NCI-H748 treated with DMSO at 0.1 percent for 48 hours (cell line): Measurements from ENCODE around the gene RPL23.

Experiments used
- DNase-seq: peaks from one replicate; lab custom pipeline; 2025; lab: John Stamatoyannopoulos, UW

RPL23 gene

GRCh38 chr17:38883592-38884526, 30.3 kb upstream of the RPL23 start:
- DNase-seq = no peak

- no peak for DNase-seq
Measured at GRCh38 chr17:38882870-38883269, 29.3 kb upstream of the RPL23 start.

GRCh38 chr17:38881600-38882191, 28.2 kb upstream of the RPL23 start:
- DNase-seq = no peak

GRCh38 chr17:38879878-38880665, 26.6 kb upstream of the RPL23 start:
- no peak for DNase-seq

GRCh38 chr17:38877130-38877851, 23.8 kb upstream of the RPL23 start:
- no peak for DNase-seq

GRCh38 chr17:38875477-38876075, 22.1 kb upstream of the RPL23 start:
- DNase-seq = no peak

GRCh38 chr17:38874505-38875400, 21.2 kb upstream of the RPL23 start:
- DNase-seq = no peak

GRCh38 chr17:38873640-38874380, 20.3 kb upstream of the RPL23 start:
- DNase-seq = no peak

- no peak for DNase-seq
Measured at GRCh38 chr17:38872671-38873385, 19.3 kb upstream of the RPL23 start.

- no peak for DNase-seq
Measured at GRCh38 chr17:38872027-38872511, 18.5 kb upstream of the RPL23 start.

GRCh38 chr17:38871247-38872015, 17.9 kb upstream of the RPL23 start:
- DNase-seq = peak; percentile 4

- peak; percentile 32 for DNase-seq
Measured at GRCh38 chr17:38870259-38871165, 17.0 kb upstream of the RPL23 start.

- peak; percentile 62 for DNase-seq
Measured at GRCh38 chr17:38869526-38870258, 16.2 kb upstream of the RPL23 start, which contains the start of gene LASP1. LASP1 (plus strand) TSS chr17:38870058; CDS start chr17:38870190, 132 bp downstream.

GRCh38 chr17:38868817-38869525, 15.4 kb upstream of the RPL23 start:
- peak; percentile 77 for DNase-seq
